Stimulated activated naive CD8-positive, alpha-beta T cell treated with anti-CD3 and anti-CD28 coated beads, Interleukin-15, amount 100 ng/mL, for 72 hours (primary cell): ENCODE measurements around the gene LLCFC1.
A peak's percentile ranks its signal among the peaks of the same experiment; 100 is the strongest.
"Not testable (repeated sequence)": the region's sequence is repeated elsewhere in the genome, so short reads cannot be mapped to it uniquely, and the experiment has no call there.

Experiments used
- ATAC-seq: fragments of 150-1000 bp; cut with Tn5 transposase; 2 replicates; pipeline ENCODE4 v1.10.0; 2021; ENCODE audit warnings: mild to moderate bottlenecking, moderate library complexity
- DNase-seq, 2 donors: peaks; one replicate each; pipeline ENCODE4 v3.0.0; 2021 to 2022
- H3K27ac Mint-ChIP-seq, 2 donors: one replicate each; pipeline ENCODE4 v1.8.0; 2022; ENCODE audit warnings: mild to moderate bottlenecking in 2 of 2, mixed read lengths in 2 of 2, moderate library complexity in 2 of 2
- H3K27me3 Mint-ChIP-seq: one replicate; pipeline ENCODE4 v1.8.0; 2022; ENCODE audit warnings: mixed read lengths
- H3K4me1 Mint-ChIP-seq: one replicate; pipeline ENCODE4 v1.8.0; 2022; ENCODE audit warnings: mild to moderate bottlenecking, mixed read lengths
- H3K4me3 Mint-ChIP-seq, 2 donors: one replicate each; pipeline ENCODE4 v1.8.0; 2022; ENCODE audit warnings: mild to moderate bottlenecking in 2 of 2, mixed read lengths in 2 of 2, moderate library complexity in 1 of 2
- H3K9me3 Mint-ChIP-seq, 2 donors: one replicate each; pipeline ENCODE4 v1.8.0; 2022; ENCODE audit warnings: mixed read lengths in 2 of 2

LLCFC1 gene

GRCh38 chr7:142978402-142978801, 39.1 kb downstream of the LLCFC1 start:
- not testable (repeated sequence) for H3K4me3 Mint-ChIP-seq, ATAC-seq, H3K4me1 Mint-ChIP-seq, H3K27ac Mint-ChIP-seq, DNase-seq
- Mint-ChIP-seq H3K9me3 (peaks cover 0 to 23% of the 10 kb centered on the region in 2 donors), H3K27me3 (peaks cover 18% of the 10 kb centered on the region)

- Mint-ChIP-seq H3K27ac (no peak overlapping the region), H3K4me1 (no peaks in the 10 kb centered on the region), H3K4me3 (no peak overlapping the region), H3K27me3 (peaks cover 25% of the 10 kb centered on the region), H3K9me3 (peaks cover 0 to 16% of the 10 kb centered on the region in 2 donors)
- ATAC-seq = peak; percentile 20
- no peak for DNase-seq
Measured at GRCh38 chr7:142983825-142984224, 44.5 kb downstream of the LLCFC1 start.

GRCh38 chr7:142984297-142984696, 45.0 kb downstream of the LLCFC1 start:
- Mint-ChIP-seq H3K27me3 (peaks cover 25% of the 10 kb centered on the region), H3K4me1 (no peaks in the 10 kb centered on the region), H3K4me3 (no peak overlapping the region), H3K27ac (no peak overlapping the region), H3K9me3 (peaks cover 0 to 11% of the 10 kb centered on the region in 2 donors)
- ATAC-seq (peak; percentile 23), DNase-seq (no peak)
